Adipocyte (in vitro differentiated cells): ENCODE data around the gene GALNT7.

ENCODE experiments used
- DNase-seq: peaks from one replicate; pipeline ENCODE4 v3.0.0-alpha.2; 2015; ENCODE audit warnings: low read depth
- H3K27me3 ChIP-seq: replicated peaks from 2 replicates; pipeline ENCODE4 v1.7.0; 2013; ENCODE audit warnings: mild to moderate bottlenecking, low read length, moderate library complexity; ENCODE audit not compliant: control insufficient read depth, insufficient read depth
- H3K36me3 ChIP-seq: 2 replicates; pipeline ENCODE4 v1.7.0; 2013; ENCODE audit warnings: low read length, mild to moderate bottlenecking, moderate library complexity; ENCODE audit not compliant: control insufficient read depth, insufficient read depth, severe bottlenecking
- H3K4me1 ChIP-seq: 2 replicates; pipeline ENCODE4 v1.7.0; 2013; ENCODE audit warnings: mild to moderate bottlenecking, low read length, moderate library complexity; ENCODE audit not compliant: control insufficient read depth, insufficient read depth
- H3K4me3 ChIP-seq: 2 replicates; pipeline ENCODE4 v1.7.0; 2013; ENCODE audit warnings: mild to moderate bottlenecking, low read length, moderate library complexity
- H3K9ac ChIP-seq: 2 replicates; pipeline ENCODE4 v1.7.0; 2013; ENCODE audit warnings: mild to moderate bottlenecking, low read length, moderate library complexity
- H3K9me3 ChIP-seq: 2 replicates; pipeline ENCODE4 v1.7.0; 2013; ENCODE audit warnings: mild to moderate bottlenecking, low read length, moderate library complexity; ENCODE audit not compliant: control insufficient read depth

GALNT7 gene

DNA sequence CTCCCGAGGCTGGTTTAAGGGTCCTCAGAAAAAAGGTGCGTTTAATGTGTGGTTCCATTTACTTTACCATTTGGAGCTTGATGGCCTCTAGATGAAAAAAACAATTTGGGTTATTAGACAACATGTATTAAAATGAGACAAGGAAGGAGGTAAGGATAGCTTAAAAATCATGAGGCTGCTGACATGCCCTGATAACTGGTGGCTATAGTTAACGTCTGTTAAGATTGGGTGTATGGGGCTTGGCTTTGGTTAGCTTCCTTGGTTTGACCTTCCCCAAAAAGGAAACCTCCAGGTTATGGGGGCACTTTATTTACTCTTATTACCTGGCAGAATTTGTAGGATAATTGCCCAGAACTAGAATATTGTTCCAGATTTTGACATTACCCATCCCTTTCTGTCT lies 114.0 kb downstream of the GALNT7 start:
- DNase-seq = no peak
- H3K36me3 ChIP-seq = no peaks in the 10 kb centered on the region
- peaks cover 26% of the 10 kb centered on the region for H3K9me3 ChIP-seq
- no peak overlapping the region for H3K9ac ChIP-seq
- no peak overlapping the region for H3K4me3 ChIP-seq
- H3K4me1 ChIP-seq = no peaks in the 10 kb centered on the region
- H3K27me3 ChIP-seq = no peaks in the 10 kb centered on the region

DNA sequence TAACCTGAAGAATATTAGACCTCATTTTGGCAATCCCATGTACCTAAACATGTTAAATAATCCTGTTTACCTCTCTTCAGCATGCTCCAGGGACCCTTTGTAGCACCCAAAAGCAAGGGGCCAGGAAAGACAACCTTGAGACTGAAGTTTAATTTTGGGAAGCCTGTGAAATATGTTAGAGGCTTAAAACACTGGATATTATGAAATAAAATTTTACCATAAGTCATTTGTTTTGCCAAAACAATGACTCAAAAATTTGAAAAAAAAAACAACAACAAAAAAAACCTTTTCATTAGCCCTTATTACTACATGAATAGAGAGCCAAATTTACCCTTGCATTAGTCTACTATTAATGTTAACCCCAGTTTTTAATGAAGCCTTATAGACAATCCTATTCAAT lies 115.9 kb downstream of the GALNT7 start:
- DNase-seq = no peak
- Histone ChIP-seq H3K4me1 (no peaks in the 10 kb centered on the region), H3K9me3 (peaks cover 26% of the 10 kb centered on the region), H3K36me3 (no peaks in the 10 kb centered on the region), H3K4me3 (no peak overlapping the region), H3K27me3 (no peaks in the 10 kb centered on the region), H3K9ac (no peak overlapping the region)

GRCh38 chr4:173287486-173287885 lies 118.9 kb downstream of the GALNT7 start:
- peaks cover 26% of the 10 kb centered on the region for H3K9me3 ChIP-seq

GRCh38 chr4:173288296-173288695 lies 119.7 kb downstream of the GALNT7 start:
- Histone ChIP-seq H3K9me3 (peaks cover 25% of the 10 kb centered on the region), H3K4me1 (no peaks in the 10 kb centered on the region), H3K9ac (no peak overlapping the region), H3K4me3 (no peak overlapping the region), H3K36me3 (no peaks in the 10 kb centered on the region), H3K27me3 (no peaks in the 10 kb centered on the region)
- DNase-seq = peak; percentile 76

More at GRCh38 chr4:173287486-173287885, 118.9 kb downstream of the GALNT7 start:
- Histone ChIP-seq H3K36me3 (no peaks in the 10 kb centered on the region), H3K4me3 (no peak overlapping the region), H3K27me3 (no peaks in the 10 kb centered on the region), H3K9ac (no peak overlapping the region), H3K4me1 (no peaks in the 10 kb centered on the region)
- DNase-seq = no peak

DNA sequence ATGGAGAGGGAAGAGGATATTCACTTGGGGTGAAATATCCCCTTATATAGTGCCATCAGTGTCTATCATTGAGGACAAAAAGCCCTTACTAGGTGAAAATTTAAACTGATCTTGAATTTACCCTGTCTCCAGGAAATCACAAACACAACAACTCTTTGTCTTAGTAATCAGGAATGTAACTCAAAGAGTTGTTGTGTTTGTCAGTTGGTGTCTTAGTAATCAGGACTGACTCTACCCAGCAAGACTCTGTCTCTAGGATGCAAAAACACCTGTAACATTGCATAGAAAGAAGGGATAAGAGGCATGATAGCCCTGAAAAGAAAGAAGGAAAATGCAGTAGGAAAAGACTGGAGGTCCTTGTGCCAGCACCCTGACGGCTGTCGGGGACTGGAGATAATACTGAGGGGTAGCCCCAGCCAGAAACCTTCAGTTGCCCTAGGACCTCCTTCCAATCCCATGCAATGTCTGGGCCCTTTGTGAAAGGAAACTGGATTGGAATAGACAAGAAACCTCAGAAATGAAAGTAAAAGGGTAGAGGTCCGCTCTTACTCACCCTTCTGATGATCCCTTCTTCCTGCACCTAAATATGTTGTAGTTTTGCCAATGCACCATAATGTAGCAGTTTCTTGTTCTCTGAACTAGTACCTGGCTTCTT lies 120.2 kb downstream of the GALNT7 start:
- H3K4me3 ChIP-seq = peak overlapping the region; percentile 35
- H3K4me1 ChIP-seq = no peaks in the 10 kb centered on the region
- peaks cover 20% of the 10 kb centered on the region for H3K9me3 ChIP-seq
- H3K27me3 ChIP-seq = no peaks in the 10 kb centered on the region
- no peak overlapping the region for H3K9ac ChIP-seq
- no peak for DNase-seq
- H3K36me3 ChIP-seq = no peaks in the 10 kb centered on the region

- DNase-seq = no peak
- Histone ChIP-seq H3K27me3 (no peaks in the 10 kb centered on the region), H3K9me3 (peaks cover 15% of the 10 kb centered on the region), H3K4me3 (peak overlapping the region; percentile 35), H3K4me1 (no peaks in the 10 kb centered on the region), H3K9ac (no peak overlapping the region), H3K36me3 (no peaks in the 10 kb centered on the region)
Observed at GRCh38 chr4:173289353-173289727, 120.7 kb downstream of the GALNT7 start.

DNA sequence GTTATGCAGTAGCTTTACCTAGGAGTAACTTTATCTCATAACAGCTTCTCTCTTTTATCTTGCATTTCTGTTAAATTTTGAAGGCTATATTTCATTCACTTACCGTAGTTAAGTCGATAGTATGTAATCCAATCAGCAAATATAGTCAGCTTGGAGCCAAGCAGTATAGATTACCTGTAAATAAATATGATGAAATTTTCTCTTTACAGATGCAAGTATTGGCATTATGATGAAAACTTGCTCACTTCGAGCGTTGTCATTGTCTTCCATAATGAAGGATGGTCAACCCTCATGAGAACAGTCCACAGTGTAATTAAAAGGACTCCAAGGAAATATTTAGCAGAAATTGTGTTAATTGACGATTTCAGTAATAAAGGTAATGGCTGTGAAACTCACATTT lies 123.3 kb downstream of the GALNT7 start:
- Histone ChIP-seq H3K9ac (no peak overlapping the region), H3K36me3 (no peaks in the 10 kb centered on the region), H3K4me3 (no peak overlapping the region), H3K4me1 (no peaks in the 10 kb centered on the region), H3K27me3 (no peaks in the 10 kb centered on the region), H3K9me3 (no peaks in the 10 kb centered on the region)
- no peak for DNase-seq

DNA sequence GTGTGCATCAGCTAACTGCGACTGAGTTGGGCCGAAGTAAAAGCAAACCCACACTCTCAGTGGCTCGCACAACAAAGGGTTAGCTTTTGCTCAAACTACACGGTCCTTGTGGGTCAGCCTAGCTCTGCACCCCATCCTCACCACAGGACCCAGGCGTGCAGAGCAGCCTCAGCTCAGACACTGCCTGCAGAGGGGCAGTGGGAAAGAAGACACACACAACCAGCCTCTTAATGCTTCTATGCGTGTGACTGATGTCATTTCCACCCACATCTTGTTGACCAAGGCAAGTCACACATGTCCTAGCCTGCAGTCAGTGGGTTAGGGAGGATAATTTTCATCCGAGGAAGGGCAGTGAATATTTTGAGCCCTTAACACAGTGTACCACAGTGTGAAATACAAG lies 125.1 kb downstream of the GALNT7 start:
- H3K27me3 ChIP-seq = no peaks in the 10 kb centered on the region
- no peak overlapping the region for H3K4me3 ChIP-seq
- H3K4me1 ChIP-seq = no peaks in the 10 kb centered on the region
- H3K9me3 ChIP-seq = no peaks in the 10 kb centered on the region
- H3K36me3 ChIP-seq = no peaks in the 10 kb centered on the region
- no peak for DNase-seq
- H3K9ac ChIP-seq = no peak overlapping the region

GRCh38 chr4:173294444-173294843 lies 125.8 kb downstream of the GALNT7 start:
- H3K4me3 ChIP-seq = no peak overlapping the region
- DNase-seq = no peak
- H3K9ac ChIP-seq = no peak overlapping the region
- no peaks in the 10 kb centered on the region for H3K27me3 ChIP-seq
- no peaks in the 10 kb centered on the region for H3K9me3 ChIP-seq
- no peaks in the 10 kb centered on the region for H3K36me3 ChIP-seq
- no peaks in the 10 kb centered on the region for H3K4me1 ChIP-seq

- no peaks in the 10 kb centered on the region for H3K9me3 ChIP-seq
- no peak overlapping the region for H3K4me3 ChIP-seq
- no peak overlapping the region for H3K9ac ChIP-seq
- H3K36me3 ChIP-seq = no peaks in the 10 kb centered on the region
- no peaks in the 10 kb centered on the region for H3K4me1 ChIP-seq
- no peaks in the 10 kb centered on the region for H3K27me3 ChIP-seq
- peak; percentile 71 for DNase-seq
Observed at GRCh38 chr4:173301518-173302201, 133.0 kb downstream of the GALNT7 start.

DNA sequence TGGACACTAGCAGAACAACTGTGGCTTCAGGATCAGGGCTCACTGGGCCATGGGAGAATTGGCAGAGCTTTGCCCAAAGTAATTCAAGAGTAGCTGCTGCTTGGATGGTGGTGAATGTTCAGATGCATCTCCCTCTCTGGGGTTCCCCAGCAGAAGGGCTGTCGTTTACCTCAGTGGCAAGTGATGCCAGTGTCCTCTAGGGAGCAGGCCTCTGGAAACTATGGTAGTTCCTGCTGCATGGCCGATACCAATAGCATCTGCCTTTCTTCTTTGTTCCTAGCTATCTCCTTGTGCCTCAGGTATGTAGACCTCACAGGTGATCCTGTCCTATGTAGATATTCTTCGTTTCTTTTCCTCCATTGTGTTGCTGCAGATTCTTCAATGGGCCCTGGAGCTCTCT lies 139.2 kb downstream of the GALNT7 start:
- no peaks in the 10 kb centered on the region for H3K9me3 ChIP-seq
- no peak for DNase-seq
- H3K4me1 ChIP-seq = no peaks in the 10 kb centered on the region
- no peak overlapping the region for H3K4me3 ChIP-seq
- H3K9ac ChIP-seq = no peak overlapping the region
- no peaks in the 10 kb centered on the region for H3K36me3 ChIP-seq
- no peaks in the 10 kb centered on the region for H3K27me3 ChIP-seq

DNA sequence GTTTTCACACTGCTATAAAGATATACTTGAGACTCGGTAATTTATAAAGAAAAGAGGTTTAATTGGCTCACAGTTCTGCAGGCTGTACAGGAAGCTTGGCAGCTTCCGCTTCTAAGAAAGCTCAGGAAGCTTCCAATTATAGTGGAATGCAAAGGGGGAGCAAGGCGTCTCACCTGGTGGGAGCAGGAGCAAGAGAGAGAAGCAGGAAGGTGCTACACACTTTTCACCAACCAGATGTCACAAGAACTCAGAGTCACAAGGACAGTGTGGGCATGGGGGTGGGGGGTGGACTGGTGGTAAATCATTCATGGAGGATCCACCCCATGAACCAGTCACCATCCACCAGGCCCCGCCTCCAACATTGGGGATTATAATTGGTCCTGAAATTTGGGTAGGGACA lies 142.8 kb downstream of the GALNT7 start:
- no peak for DNase-seq
- Histone ChIP-seq H3K27me3 (no peaks in the 10 kb centered on the region), H3K36me3 (no peaks in the 10 kb centered on the region), H3K4me1 (no peaks in the 10 kb centered on the region), H3K4me3 (no peak overlapping the region), H3K9me3 (no peaks in the 10 kb centered on the region), H3K9ac (no peak overlapping the region)
